ENCODE results near the gene TMEM100. TPM values are rescaled to one million over a fixed set of nuclear protein-coding genes. Genes with fewer than 3 reads are reported as not detected.

TMEM100 gene
- total and polyA plus RNA-seq, 2 experiments from 2014 or later = 0.39 TPM; not detected in 1

DNA sequence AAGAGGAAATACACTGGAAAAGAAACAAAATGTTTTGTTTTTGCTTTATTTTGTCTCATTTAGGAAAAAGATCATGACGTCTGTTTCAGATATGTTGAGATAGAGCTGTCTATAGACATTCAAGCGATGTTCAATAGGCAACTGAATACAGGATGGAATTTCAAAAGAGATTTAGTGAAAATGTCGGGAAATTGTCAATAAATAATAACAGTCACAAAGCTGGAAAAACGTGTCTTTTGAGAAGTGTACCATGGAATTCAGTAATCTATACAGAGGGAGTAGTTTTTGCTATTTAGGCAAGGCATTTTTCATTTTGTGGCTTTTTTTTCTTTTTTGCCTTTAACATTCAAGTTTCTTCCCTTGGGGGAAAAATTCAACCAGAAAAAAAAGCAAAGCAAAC, 33.0 kb downstream of the TMEM100 start:
- Histone ChIP-seq H3K27me3 (no peaks in the 10 kb centered on the region), H3K4me3 (no peak overlapping the region), H3K9me3 (ENCODE audit: low read depth) (no peaks in the 10 kb centered on the region), H3K27ac (no peak overlapping the region), H3K4me1 (ENCODE audit: low read depth) (peaks cover 16% of the 10 kb centered on the region), H3K36me3 (no peaks in the 10 kb centered on the region)
- TF ChIP-seq, protein P1, sequence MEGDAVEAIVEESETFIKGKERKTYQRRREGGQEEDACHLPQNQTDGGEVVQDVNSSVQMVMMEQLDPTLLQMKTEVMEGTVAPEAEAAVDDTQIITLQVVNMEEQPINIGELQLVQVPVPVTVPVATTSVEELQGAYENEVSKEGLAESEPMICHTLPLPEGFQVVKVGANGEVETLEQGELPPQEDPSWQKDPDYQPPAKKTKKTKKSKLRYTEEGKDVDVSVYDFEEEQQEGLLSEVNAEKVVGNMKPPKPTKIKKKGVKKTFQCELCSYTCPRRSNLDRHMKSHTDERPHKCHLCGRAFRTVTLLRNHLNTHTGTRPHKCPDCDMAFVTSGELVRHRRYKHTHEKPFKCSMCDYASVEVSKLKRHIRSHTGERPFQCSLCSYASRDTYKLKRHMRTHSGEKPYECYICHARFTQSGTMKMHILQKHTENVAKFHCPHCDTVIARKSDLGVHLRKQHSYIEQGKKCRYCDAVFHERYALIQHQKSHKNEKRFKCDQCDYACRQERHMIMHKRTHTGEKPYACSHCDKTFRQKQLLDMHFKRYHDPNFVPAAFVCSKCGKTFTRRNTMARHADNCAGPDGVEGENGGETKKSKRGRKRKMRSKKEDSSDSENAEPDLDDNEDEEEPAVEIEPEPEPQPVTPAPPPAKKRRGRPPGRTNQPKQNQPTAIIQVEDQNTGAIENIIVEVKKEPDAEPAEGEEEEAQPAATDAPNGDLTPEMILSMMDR (IDR thresholded peaks at IDR 0.05; ENCODE audit: low read depth, low read length) = no peak
- no peak for DNase-seq (ENCODE audit: low read depth in 1 of 2, low spot score in 1 of 2)

GRCh38 chr17:55688057-55688456, 34.6 kb downstream of the TMEM100 start:
- no peak for DNase-seq (ENCODE audit: low read depth in 1 of 2, low spot score in 1 of 2)
- Histone ChIP-seq H3K4me3 (no peak overlapping the region), H3K4me1 (ENCODE audit: low read depth) (peaks cover 16% of the 10 kb centered on the region), H3K27me3 (no peaks in the 10 kb centered on the region), H3K27ac (no peak overlapping the region), H3K9me3 (ENCODE audit: low read depth) (no peaks in the 10 kb centered on the region), H3K36me3 (no peaks in the 10 kb centered on the region)
- TF ChIP-seq, protein P1 (IDR thresholded peaks at IDR 0.05; ENCODE audit: low read depth, low read length) = no peak

GRCh38 chr17:55687037-55687436, 35.6 kb downstream of the TMEM100 start:
- Histone ChIP-seq H3K36me3 (no peaks in the 10 kb centered on the region), H3K4me1 (ENCODE audit: low read depth) (peaks cover 9% of the 10 kb centered on the region), H3K27ac (no peak overlapping the region), H3K9me3 (ENCODE audit: low read depth) (no peaks in the 10 kb centered on the region), H3K27me3 (no peaks in the 10 kb centered on the region), H3K4me3 (no peak overlapping the region)
- no peak for DNase-seq (ENCODE audit: low read depth in 1 of 2, low spot score in 1 of 2)
- TF ChIP-seq, protein P1 (IDR thresholded peaks at IDR 0.05; ENCODE audit: low read depth, low read length) = no peak

- H3K4me3 ChIP-seq = no peak overlapping the region
- TF ChIP-seq, protein P1 (IDR thresholded peaks at IDR 0.05; ENCODE audit: low read depth, low read length) = no peak
- no peaks in the 10 kb centered on the region for H3K9me3 ChIP-seq (ENCODE audit: low read depth)
- no peak overlapping the region for H3K27ac ChIP-seq
- no peaks in the 10 kb centered on the region for H3K27me3 ChIP-seq
- no peak for DNase-seq (ENCODE audit: low read depth in 1 of 2, low spot score in 1 of 2)
- no peaks in the 10 kb centered on the region for H3K36me3 ChIP-seq
- H3K4me1 ChIP-seq (ENCODE audit: low read depth) = no peaks in the 10 kb centered on the region
Observed at GRCh38 chr17:55683550-55684315, 38.9 kb downstream of the TMEM100 start.

DNA sequence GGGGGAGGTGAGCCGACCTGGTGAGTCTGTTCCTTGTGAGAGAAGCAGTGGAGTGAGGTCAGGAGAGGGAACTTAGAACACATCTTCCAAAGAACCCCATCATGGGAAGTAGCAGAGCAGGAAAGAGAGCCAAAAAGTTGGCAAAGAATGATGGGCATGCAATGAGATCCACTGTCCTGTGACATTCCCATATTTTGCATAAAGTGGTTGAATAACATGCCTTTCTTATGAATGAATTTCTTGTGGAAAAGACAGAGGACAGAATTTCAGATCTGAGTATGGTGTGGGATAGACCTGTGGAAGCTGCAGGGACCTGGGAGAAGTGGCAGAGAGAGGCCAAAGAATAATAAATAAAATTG, 41.3 kb downstream of the TMEM100 start:
- Histone ChIP-seq H3K4me1 (ENCODE audit: low read depth) (no peaks in the 10 kb centered on the region), H3K27ac (no peak overlapping the region), H3K9me3 (ENCODE audit: low read depth) (no peaks in the 10 kb centered on the region), H3K27me3 (no peaks in the 10 kb centered on the region), H3K36me3 (no peaks in the 10 kb centered on the region), H3K4me3 (no peak overlapping the region)
- no peak for DNase-seq (ENCODE audit: low read depth in 1 of 2, low spot score in 1 of 2)
- TF ChIP-seq, protein P1 (IDR thresholded peaks at IDR 0.05; ENCODE audit: low read depth, low read length) = no peak
